DND-41 (cell line): ENCODE measurements around the gene TIMM44.

Experiments
- ATAC-seq: fragments of 200-7000 bp; cut with Tn5 transposase; 3 replicates; pipeline ENCODE4 v1.9.1; 2021; ENCODE audit warnings: low read depth; ENCODE audit not compliant: insufficient read depth
- DNase-seq: peaks from one replicate; pipeline ENCODE4 v3.0.0-alpha.2; 2020
- H2AFZ ChIP-seq: 2 replicates; pipeline ENCODE4 v1.6.0; 2012; ENCODE audit warnings: low read depth, low read length
- H3K27ac ChIP-seq: 2 replicates; pipeline ENCODE4 v1.5.1; 2012; ENCODE audit warnings: low read length, inconsistent platforms
- H3K27me3 ChIP-seq: fragments of 200-600 bp; sonication (generic); 2 replicates; pipeline ENCODE4 v1.6.0; 2012; ENCODE audit warnings: low read length, mild to moderate bottlenecking, inconsistent platforms; ENCODE audit not compliant: insufficient read depth, poor library complexity
- H3K36me3 ChIP-seq: 2 replicates; pipeline ENCODE4 v1.5.1; 2012; ENCODE audit warnings: low read length, inconsistent platforms; ENCODE audit not compliant: insufficient read depth
- H3K4me1 ChIP-seq: 2 replicates; pipeline ENCODE4 v1.5.1; 2012; ENCODE audit warnings: mild to moderate bottlenecking, low read length; ENCODE audit not compliant: insufficient read depth
- H3K4me2 ChIP-seq: 2 replicates; pipeline ENCODE4 v1.6.0; 2012; ENCODE audit warnings: mild to moderate bottlenecking, moderate library complexity, low read length, inconsistent platforms; ENCODE audit not compliant: insufficient read depth
- H3K4me3 ChIP-seq, 2 experiments: fragments of 200-600 bp in 1 of 2; shearing (Covaris generic) in 1 of 2; 2 replicates each; pipeline ENCODE4 v1.5.1; 2012 to 2016; ENCODE audit warnings: inconsistent platforms in 2 of 2, low read length in 2 of 2, mild to moderate bottlenecking in 2 of 2, low read depth in 1 of 2, moderate library complexity in 1 of 2
- H3K79me2 ChIP-seq: 2 replicates; pipeline ENCODE4 v1.6.0; 2012; ENCODE audit warnings: low read length, inconsistent platforms; ENCODE audit not compliant: insufficient read depth
- H3K9ac ChIP-seq: 2 replicates; pipeline ENCODE4 v1.6.0; 2012; ENCODE audit warnings: low read depth, mild to moderate bottlenecking, inconsistent platforms, low read length, moderate library complexity
- H3K9me3 ChIP-seq: 2 replicates; pipeline ENCODE4 v1.5.1; 2012; ENCODE audit warnings: low read length, moderate library complexity, mild to moderate bottlenecking, inconsistent platforms; ENCODE audit not compliant: insufficient read depth, severe bottlenecking
- H4K20me1 ChIP-seq: 2 replicates; pipeline ENCODE4 v1.6.0; 2012; ENCODE audit warnings: low read length; ENCODE audit not compliant: insufficient read depth
- EZH2 ChIP-seq: IDR thresholded peaks from 3 replicates; pipeline ENCODE4 v1.6.1; 2012; ENCODE audit warnings: borderline replicate concordance, low read depth, mild to moderate bottlenecking, moderate library complexity, low read length, inconsistent platforms; ENCODE audit not compliant: severe bottlenecking
- TF ChIP-seq, protein P1 (sequence below): IDR thresholded peaks from 2 replicates; pipeline ENCODE4 v1.5.1; 2012; ENCODE audit warnings: borderline replicate concordance, low read length, moderate library complexity, mild to moderate bottlenecking; ENCODE audit not compliant: poor library complexity, severe bottlenecking; ENCODE audit errors: extremely low read depth

Gene TIMM44

DNA sequence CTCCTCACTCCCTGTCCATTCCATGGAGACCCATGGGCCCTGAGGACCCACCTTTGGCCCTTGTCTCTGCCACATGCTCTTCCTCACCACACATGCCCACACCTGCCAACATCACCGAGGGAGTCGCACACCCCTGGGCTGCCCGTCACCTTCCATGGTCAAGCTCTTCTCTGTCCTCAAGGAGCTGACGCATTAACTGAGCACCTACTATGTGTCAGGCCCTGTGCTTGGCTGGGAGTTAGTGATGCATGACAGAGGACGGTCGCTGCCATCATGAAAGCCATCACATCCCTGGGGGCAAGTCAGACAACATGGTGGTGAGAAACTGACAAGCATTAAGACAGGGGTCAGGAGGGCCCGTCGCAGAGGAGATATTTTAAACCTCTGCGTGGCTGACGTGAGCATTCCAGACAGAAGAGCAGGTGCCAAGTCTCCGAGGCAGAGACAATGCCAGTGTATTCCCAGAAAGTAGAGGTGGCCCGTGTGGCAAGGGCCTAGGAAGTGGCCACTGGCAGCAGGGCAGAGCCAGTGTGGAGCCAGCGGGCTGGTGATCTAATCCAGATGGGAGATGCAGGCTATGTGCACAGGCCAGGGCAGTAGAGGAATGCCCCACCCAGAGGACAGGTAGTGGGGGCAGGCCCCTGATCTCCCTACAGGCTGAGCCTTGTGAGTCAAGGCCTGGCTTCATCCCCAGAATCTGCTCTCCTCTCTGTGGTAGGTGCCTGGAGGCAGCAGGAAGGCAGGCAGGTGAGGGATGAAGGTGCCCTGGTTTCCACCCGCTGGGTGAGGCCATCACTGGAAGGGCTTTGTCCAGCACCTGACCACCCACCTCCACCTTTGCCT lies 40.8 kb upstream of the TIMM44 start:
- Histone ChIP-seq H3K79me2 (peaks cover 93% of the 10 kb centered on the region), H3K9me3 (no peaks in the 10 kb centered on the region), H3K4me2 (no peak overlapping the region), H3K27ac (no peak overlapping the region), H3K4me3 (no peak overlapping the region), H3K4me1 (no peaks in the 10 kb centered on the region), H3K27me3 (no peaks in the 10 kb centered on the region), H4K20me1 (peaks cover 97% of the 10 kb centered on the region), H3K9ac (no peak overlapping the region), H3K36me3 (peaks cover 97% of the 10 kb centered on the region), H2AFZ (no peak overlapping the region)
- no peak for ATAC-seq
- no peak for DNase-seq
- TF ChIP-seq, protein P1, sequence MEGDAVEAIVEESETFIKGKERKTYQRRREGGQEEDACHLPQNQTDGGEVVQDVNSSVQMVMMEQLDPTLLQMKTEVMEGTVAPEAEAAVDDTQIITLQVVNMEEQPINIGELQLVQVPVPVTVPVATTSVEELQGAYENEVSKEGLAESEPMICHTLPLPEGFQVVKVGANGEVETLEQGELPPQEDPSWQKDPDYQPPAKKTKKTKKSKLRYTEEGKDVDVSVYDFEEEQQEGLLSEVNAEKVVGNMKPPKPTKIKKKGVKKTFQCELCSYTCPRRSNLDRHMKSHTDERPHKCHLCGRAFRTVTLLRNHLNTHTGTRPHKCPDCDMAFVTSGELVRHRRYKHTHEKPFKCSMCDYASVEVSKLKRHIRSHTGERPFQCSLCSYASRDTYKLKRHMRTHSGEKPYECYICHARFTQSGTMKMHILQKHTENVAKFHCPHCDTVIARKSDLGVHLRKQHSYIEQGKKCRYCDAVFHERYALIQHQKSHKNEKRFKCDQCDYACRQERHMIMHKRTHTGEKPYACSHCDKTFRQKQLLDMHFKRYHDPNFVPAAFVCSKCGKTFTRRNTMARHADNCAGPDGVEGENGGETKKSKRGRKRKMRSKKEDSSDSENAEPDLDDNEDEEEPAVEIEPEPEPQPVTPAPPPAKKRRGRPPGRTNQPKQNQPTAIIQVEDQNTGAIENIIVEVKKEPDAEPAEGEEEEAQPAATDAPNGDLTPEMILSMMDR = no peak

DNA sequence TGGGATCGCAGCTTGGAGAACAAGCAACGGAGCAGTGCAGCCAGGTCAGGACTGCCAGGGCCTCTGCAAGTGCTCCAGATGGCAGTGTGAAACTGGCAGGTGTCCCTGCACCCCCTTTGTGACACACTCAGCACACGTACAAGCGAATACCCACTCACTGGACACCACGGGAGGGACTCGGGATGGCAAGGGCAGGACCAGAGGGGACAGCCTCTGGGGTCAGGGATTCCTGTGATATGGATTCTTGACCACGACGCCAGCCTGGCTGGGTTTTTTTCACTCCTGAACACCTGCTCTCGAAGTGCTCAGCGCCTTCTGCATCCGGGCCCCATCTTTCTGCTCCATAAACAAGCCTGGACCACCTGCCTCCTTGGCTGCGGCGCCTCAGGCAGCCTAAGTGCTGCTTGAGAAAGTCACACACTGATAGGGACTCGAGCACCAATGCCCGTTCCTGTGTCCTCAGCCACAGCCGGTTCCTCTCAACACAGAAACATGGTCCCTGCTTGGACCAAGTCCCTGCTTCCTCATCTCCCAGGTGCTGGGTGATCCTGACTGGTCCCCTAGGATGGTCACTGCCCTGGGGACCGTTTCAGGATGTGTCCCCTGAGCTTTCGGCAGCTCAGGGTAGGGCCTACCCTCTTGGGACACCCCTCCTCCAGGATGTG lies 40.0 kb upstream of the TIMM44 start:
- Histone ChIP-seq H3K79me2 (peaks cover 93% of the 10 kb centered on the region), H3K4me3 (no peak overlapping the region), H4K20me1 (peaks cover 97% of the 10 kb centered on the region), H3K36me3 (peaks cover 97% of the 10 kb centered on the region), H3K9ac (no peak overlapping the region), H3K4me2 (no peak overlapping the region), H3K4me1 (no peaks in the 10 kb centered on the region), H3K27me3 (no peaks in the 10 kb centered on the region), H3K27ac (no peak overlapping the region), H2AFZ (no peak overlapping the region), H3K9me3 (no peaks in the 10 kb centered on the region)
- TF ChIP-seq, protein P1 = no peak
- no peak for TF ChIP-seq EZH2
- no peak for ATAC-seq
- no peak for DNase-seq

DNA sequence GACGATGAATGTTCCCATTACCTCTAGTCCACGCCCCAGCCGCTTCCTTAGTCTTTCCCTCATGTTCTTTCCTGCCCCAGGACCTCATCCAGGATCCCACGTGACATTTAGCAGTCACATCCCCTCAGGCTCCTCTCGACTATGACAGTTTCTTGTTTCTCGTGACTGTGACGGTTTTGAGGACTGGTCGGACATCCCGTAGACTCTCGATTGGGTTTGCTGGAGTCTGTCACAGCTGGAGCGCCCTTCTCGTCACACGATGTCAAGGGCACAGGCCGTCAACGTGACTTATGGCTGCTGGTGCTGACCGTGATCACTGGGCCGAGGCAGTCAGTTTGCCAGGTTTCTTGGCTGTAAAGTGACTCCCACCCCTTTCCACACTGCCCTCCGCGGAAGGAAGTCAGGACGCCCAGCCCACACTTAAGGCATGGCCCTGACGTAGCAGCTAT lies 39.2 kb upstream of the TIMM44 start:
- Histone ChIP-seq H2AFZ (no peak overlapping the region), H3K4me2 (no peak overlapping the region), H3K79me2 (peaks cover 93% of the 10 kb centered on the region), H4K20me1 (peaks cover 97% of the 10 kb centered on the region), H3K36me3 (peaks cover 97% of the 10 kb centered on the region), H3K9ac (no peak overlapping the region), H3K4me3 (no peak overlapping the region), H3K9me3 (no peaks in the 10 kb centered on the region), H3K27ac (no peak overlapping the region), H3K4me1 (no peaks in the 10 kb centered on the region), H3K27me3 (no peaks in the 10 kb centered on the region)
- DNase-seq = no peak
- TF ChIP-seq, protein P1 = no peak
- TF ChIP-seq EZH2 = no peak
- no peak for ATAC-seq
